Neural cell (in vitro differentiated cells): ENCODE results near the gene AGXT. TPM values are rescaled to one million over a fixed set of nuclear protein-coding genes. Genes with fewer than 3 reads are reported as not detected.

ENCODE experiments used
- H2AFZ ChIP-seq: fragments of 200-600, 300-800 bp; sonication (generic), shearing (Covaris generic); 2 replicates; pipeline ENCODE4 v1.6.0; 2014; ENCODE audit warnings: low read depth, mild to moderate bottlenecking, antibody characterized with exemption, low read length, moderate library complexity
- H3F3A ChIP-seq: fragments of 200-600 bp; shearing (Covaris generic); 2 replicates; pipeline ENCODE4 v1.6.1; 2016; ENCODE audit warnings: mild to moderate bottlenecking, moderate library complexity, mixed read lengths, antibody characterized with exemption, low read length; ENCODE audit not compliant: insufficient read depth, poor library complexity, severe bottlenecking
- H3K27ac ChIP-seq: fragments of 200-600, 300-800 bp; sonication (generic), shearing (Covaris generic); 2 replicates; pipeline ENCODE4 v1.5.1; 2014; ENCODE audit warnings: mild to moderate bottlenecking, low read length, moderate library complexity
- H3K27me3 ChIP-seq: fragments of 300-800, 200-600 bp; sonication (generic), shearing (Covaris generic); 2 replicates; pipeline ENCODE4 v1.6.0; 2014; ENCODE audit warnings: mild to moderate bottlenecking, low read depth, low read length, moderate library complexity; ENCODE audit not compliant: insufficient read depth
- H3K36me3 ChIP-seq: fragments of 300-800, 200-600 bp; sonication (generic), shearing (Covaris generic); 2 replicates; pipeline ENCODE4 v1.5.1; 2014; ENCODE audit warnings: mild to moderate bottlenecking, antibody characterized with exemption, low read length, moderate library complexity; ENCODE audit not compliant: insufficient read depth
- H3K4me2 ChIP-seq: fragments of 300-800, 200-600 bp; sonication (generic), shearing (Covaris generic); 2 replicates; pipeline ENCODE4 v1.6.0; 2014; ENCODE audit warnings: mild to moderate bottlenecking, low read length
- H3K4me3 ChIP-seq: fragments of 300-800, 200-600 bp; sonication (generic), shearing (Covaris generic); 2 replicates; pipeline ENCODE4 v1.5.1; 2014; ENCODE audit warnings: mild to moderate bottlenecking, low read length, moderate library complexity
- H3K79me2 ChIP-seq: fragments of 200-600 bp; shearing (Covaris generic); replicated peaks from 2 replicates; pipeline ENCODE4 v1.6.0; 2014; ENCODE audit warnings: mild to moderate bottlenecking, low read length, moderate library complexity; ENCODE audit not compliant: insufficient read depth
- H3K9ac ChIP-seq: fragments of 300-800, 200-600 bp; sonication (generic), shearing (Covaris generic); 2 replicates; pipeline ENCODE4 v1.6.1; 2016; ENCODE audit warnings: mild to moderate bottlenecking, low read length, mixed read lengths
- H3K9me2 ChIP-seq: fragments of 200-600 bp; shearing (Covaris generic); 2 replicates; pipeline ENCODE4 v1.6.1; 2016; ENCODE audit warnings: mild to moderate bottlenecking, low read length, mixed read lengths; ENCODE audit not compliant: insufficient read depth
- H3K9me3 ChIP-seq: fragments of 200-600, 300-800 bp; sonication (generic), shearing (Covaris generic); 2 replicates; pipeline ENCODE4 v1.6.1; 2016; ENCODE audit warnings: mild to moderate bottlenecking, mixed run types, low read length, moderate library complexity, mixed read lengths
- H4K20me1 ChIP-seq: fragments of 200-600 bp; shearing (Covaris generic); 2 replicates; pipeline ENCODE4 v1.6.1; 2016; ENCODE audit warnings: mild to moderate bottlenecking, mixed run types; ENCODE audit not compliant: insufficient read depth
- EP300 ChIP-seq: fragments of 450-650 bp; conservative IDR thresholded peaks from 2 replicates; pipeline ENCODE4 v1.6.1; 2014; ENCODE audit warnings: antibody characterized with exemption, mild to moderate bottlenecking, moderate library complexity; ENCODE audit not compliant: poor library complexity, severe bottlenecking
- MXI1 ChIP-seq: fragments of 450-650 bp; conservative IDR thresholded peaks from 2 replicates; pipeline ENCODE4 v1.6.1; 2014; ENCODE audit warnings: antibody characterized with exemption, mild to moderate bottlenecking; ENCODE audit not compliant: poor library complexity, severe bottlenecking
- POLR2AphosphoS5 ChIP-seq: IDR thresholded peaks from 2 replicates; pipeline ENCODE4 v1.6.1; 2012
- RAD21 ChIP-seq: fragments of 450-650 bp; conservative IDR thresholded peaks from 2 replicates; pipeline ENCODE4 v1.6.1; 2014; ENCODE audit warnings: antibody characterized with exemption, mild to moderate bottlenecking, moderate library complexity
- SMC3 ChIP-seq: fragments of 450-650 bp; conservative IDR thresholded peaks from 2 replicates; pipeline ENCODE4 v1.6.1; 2014; ENCODE audit warnings: antibody characterized with exemption, mild to moderate bottlenecking, moderate library complexity; ENCODE audit not compliant: poor library complexity
- TAF1 ChIP-seq: IDR thresholded peaks from 2 replicates; pipeline ENCODE4 v1.6.1; 2012; ENCODE audit warnings: low read depth
- polyA plus RNA-seq: library from polyadenylated mRNA; depleted of rRNA; stranded (reverse); fragments of >200 nt; gene quantifications from 2 replicates; pipeline ENCODE4 v1.2.3, GENCODE V29; 2014
- TF ChIP-seq, protein P1 (sequence below): fragments of 450-650 bp; IDR thresholded peaks from 2 replicates; pipeline ENCODE4 v1.5.1; 2014; ENCODE audit warnings: antibody characterized with exemption, mild to moderate bottlenecking, moderate library complexity; ENCODE audit not compliant: poor library complexity, severe bottlenecking
- TF ChIP-seq, protein P2 (sequence below): IDR thresholded peaks from 2 replicates; pipeline ENCODE4 v1.6.1; 2012; ENCODE audit warnings: borderline replicate concordance

AGXT gene
- polyA plus RNA-seq, 1 donor from 2014 or later, result not detected

DNA sequence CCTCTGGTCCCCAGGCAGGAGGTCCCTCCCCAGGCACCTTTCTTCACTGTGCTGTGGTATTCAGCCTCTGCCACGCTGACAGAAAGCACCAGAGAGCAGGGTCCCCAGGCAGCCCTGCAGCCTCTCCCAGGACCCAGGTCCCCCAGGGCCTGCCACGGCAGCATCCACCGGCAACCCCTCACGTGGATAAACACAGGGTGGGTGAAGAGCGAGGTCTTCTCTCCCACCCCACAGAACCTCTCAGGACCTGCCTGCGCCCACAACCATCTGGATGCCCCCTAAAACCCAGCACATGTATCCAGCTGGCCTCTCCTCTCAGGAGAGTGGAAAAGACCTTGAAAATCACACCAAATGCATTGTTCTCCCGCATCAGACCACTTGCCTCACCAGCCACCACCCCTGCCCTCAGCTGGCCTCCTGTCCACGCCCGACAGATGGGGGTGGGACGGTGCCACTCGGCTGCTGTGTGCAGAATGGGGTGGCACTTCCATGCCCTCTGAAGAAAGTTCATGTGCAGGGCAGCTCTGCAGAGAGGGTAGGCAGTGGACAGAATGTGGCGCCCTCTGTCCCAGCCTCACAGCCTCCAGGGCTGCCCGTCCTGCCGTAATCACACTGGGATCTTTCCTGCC, 33.5 kb downstream of the AGXT start:
- Histone ChIP-seq H4K20me1 (no peaks in the 10 kb centered on the region), H3K79me2 (no peaks in the 10 kb centered on the region), H3F3A (no peaks in the 10 kb centered on the region), H3K4me2 (no peak overlapping the region), H2AFZ (no peak overlapping the region), H3K27me3 (no peaks in the 10 kb centered on the region), H3K27ac (no peak overlapping the region), H3K9ac (no peak overlapping the region), H3K36me3 (no peaks in the 10 kb centered on the region), H3K4me3 (no peak overlapping the region), H3K9me3 (no peaks in the 10 kb centered on the region), H3K9me2 (no peaks in the 10 kb centered on the region)
- no peak for TF ChIP-seq POLR2AphosphoS5
- no peak for TF ChIP-seq TAF1
- no peak for TF ChIP-seq EP300
- TF ChIP-seq, protein P1, sequence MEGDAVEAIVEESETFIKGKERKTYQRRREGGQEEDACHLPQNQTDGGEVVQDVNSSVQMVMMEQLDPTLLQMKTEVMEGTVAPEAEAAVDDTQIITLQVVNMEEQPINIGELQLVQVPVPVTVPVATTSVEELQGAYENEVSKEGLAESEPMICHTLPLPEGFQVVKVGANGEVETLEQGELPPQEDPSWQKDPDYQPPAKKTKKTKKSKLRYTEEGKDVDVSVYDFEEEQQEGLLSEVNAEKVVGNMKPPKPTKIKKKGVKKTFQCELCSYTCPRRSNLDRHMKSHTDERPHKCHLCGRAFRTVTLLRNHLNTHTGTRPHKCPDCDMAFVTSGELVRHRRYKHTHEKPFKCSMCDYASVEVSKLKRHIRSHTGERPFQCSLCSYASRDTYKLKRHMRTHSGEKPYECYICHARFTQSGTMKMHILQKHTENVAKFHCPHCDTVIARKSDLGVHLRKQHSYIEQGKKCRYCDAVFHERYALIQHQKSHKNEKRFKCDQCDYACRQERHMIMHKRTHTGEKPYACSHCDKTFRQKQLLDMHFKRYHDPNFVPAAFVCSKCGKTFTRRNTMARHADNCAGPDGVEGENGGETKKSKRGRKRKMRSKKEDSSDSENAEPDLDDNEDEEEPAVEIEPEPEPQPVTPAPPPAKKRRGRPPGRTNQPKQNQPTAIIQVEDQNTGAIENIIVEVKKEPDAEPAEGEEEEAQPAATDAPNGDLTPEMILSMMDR, result no peak

DNA sequence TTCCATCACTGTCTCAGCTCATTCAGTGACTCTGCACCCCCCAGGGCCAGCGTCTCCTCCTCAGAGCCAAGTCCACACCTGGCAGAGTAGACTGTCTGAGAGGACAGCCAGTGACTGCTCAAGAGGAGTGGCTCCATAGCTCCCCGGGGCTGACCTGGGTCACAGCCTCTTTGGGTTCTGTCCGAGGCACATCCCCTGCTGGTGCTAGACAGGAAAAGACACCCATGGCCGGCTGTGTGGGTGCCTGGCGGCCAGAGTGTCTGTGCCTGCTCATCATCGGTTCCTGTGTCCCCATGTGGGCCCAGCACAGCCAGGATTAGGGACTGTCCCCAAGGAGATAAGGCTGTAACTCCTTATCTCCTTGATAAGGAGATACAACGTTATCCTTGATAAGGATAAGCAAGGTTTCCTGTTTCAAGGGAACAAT, 34.0 kb downstream of the AGXT start:
- TF ChIP-seq TAF1, result no peak
- no peak for TF ChIP-seq RAD21
- TF ChIP-seq EP300, result no peak
- no peak for TF ChIP-seq SMC3
- TF ChIP-seq, protein P1, result no peak
- TF ChIP-seq, protein P2, sequence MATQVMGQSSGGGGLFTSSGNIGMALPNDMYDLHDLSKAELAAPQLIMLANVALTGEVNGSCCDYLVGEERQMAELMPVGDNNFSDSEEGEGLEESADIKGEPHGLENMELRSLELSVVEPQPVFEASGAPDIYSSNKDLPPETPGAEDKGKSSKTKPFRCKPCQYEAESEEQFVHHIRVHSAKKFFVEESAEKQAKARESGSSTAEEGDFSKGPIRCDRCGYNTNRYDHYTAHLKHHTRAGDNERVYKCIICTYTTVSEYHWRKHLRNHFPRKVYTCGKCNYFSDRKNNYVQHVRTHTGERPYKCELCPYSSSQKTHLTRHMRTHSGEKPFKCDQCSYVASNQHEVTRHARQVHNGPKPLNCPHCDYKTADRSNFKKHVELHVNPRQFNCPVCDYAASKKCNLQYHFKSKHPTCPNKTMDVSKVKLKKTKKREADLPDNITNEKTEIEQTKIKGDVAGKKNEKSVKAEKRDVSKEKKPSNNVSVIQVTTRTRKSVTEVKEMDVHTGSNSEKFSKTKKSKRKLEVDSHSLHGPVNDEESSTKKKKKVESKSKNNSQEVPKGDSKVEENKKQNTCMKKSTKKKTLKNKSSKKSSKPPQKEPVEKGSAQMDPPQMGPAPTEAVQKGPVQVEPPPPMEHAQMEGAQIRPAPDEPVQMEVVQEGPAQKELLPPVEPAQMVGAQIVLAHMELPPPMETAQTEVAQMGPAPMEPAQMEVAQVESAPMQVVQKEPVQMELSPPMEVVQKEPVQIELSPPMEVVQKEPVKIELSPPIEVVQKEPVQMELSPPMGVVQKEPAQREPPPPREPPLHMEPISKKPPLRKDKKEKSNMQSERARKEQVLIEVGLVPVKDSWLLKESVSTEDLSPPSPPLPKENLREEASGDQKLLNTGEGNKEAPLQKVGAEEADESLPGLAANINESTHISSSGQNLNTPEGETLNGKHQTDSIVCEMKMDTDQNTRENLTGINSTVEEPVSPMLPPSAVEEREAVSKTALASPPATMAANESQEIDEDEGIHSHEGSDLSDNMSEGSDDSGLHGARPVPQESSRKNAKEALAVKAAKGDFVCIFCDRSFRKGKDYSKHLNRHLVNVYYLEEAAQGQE, result no peak
- TF ChIP-seq POLR2AphosphoS5, result no peak
- TF ChIP-seq MXI1, result no peak
- H3K36me3 ChIP-seq, result no peaks in the 10 kb centered on the region

More for the DNA sequence above, 34.0 kb downstream of the AGXT start:
- no peak overlapping the region for H3K27ac ChIP-seq
- no peaks in the 10 kb centered on the region for H3K9me3 ChIP-seq
- no peaks in the 10 kb centered on the region for H3F3A ChIP-seq
- H3K27me3 ChIP-seq, result no peaks in the 10 kb centered on the region
- no peak overlapping the region for H3K4me2 ChIP-seq
- H3K9me2 ChIP-seq, result no peaks in the 10 kb centered on the region
- no peak overlapping the region for H2AFZ ChIP-seq
- H3K4me3 ChIP-seq, result no peak overlapping the region
- H3K79me2 ChIP-seq, result no peaks in the 10 kb centered on the region
- no peaks in the 10 kb centered on the region for H4K20me1 ChIP-seq
- no peak overlapping the region for H3K9ac ChIP-seq
